Ishikawa (cell line): ENCODE results near the gene RNF213.

Experiments used
- CEBPB ChIP-seq: IDR thresholded peaks from 2 replicates; pipeline ENCODE4 v1.6.1; 2012
- CREB1 ChIP-seq: IDR thresholded peaks from 2 replicates; pipeline ENCODE4 v1.6.1; 2012; ENCODE audit warnings: low read depth
- EGR1 ChIP-seq: IDR thresholded peaks from 2 replicates; pipeline ENCODE4 v1.6.1; 2012
- EP300 ChIP-seq: IDR thresholded peaks from 2 replicates; pipeline ENCODE4 v1.6.1; 2012; ENCODE audit warnings: borderline replicate concordance
- FOXM1 ChIP-seq: IDR thresholded peaks from 2 replicates; pipeline ENCODE4 v1.6.1; 2012; ENCODE audit warnings: low read depth, borderline replicate concordance
- NFIC ChIP-seq: IDR thresholded peaks from 2 replicates; pipeline ENCODE4 v1.6.1; 2012
- RAD21 ChIP-seq: IDR thresholded peaks from 2 replicates; pipeline ENCODE4 v1.6.1; 2012; ENCODE audit warnings: low read depth
- TAF1 ChIP-seq: IDR thresholded peaks from 2 replicates; pipeline ENCODE4 v1.6.1; 2012; ENCODE audit warnings: low read depth, mild to moderate bottlenecking
- TCF12 ChIP-seq: IDR thresholded peaks from 2 replicates; pipeline ENCODE4 v1.6.1; 2012; ENCODE audit warnings: low read depth
- TEAD4 ChIP-seq: IDR thresholded peaks from 2 replicates; pipeline ENCODE4 v1.6.1; 2012
- YY1 ChIP-seq: IDR thresholded peaks from 2 replicates; pipeline ENCODE4 v1.6.1; 2012; ENCODE audit warnings: low read depth
- ZBTB7A ChIP-seq: IDR thresholded peaks from 2 replicates; pipeline ENCODE4 v1.6.1; 2012; ENCODE audit warnings: low read depth
- TF ChIP-seq, protein P1 (sequence below): IDR thresholded peaks from 2 replicates; pipeline ENCODE4 v1.6.1; 2012
- TF ChIP-seq, protein P2 (sequence below): IDR thresholded peaks from 2 replicates; pipeline ENCODE4 v1.6.1; 2012; ENCODE audit warnings: low read depth, mild to moderate bottlenecking
- TF ChIP-seq, protein P3 (sequence below): IDR thresholded peaks from 2 replicates; pipeline ENCODE4 v1.6.1; 2012

RNF213 gene

DNA sequence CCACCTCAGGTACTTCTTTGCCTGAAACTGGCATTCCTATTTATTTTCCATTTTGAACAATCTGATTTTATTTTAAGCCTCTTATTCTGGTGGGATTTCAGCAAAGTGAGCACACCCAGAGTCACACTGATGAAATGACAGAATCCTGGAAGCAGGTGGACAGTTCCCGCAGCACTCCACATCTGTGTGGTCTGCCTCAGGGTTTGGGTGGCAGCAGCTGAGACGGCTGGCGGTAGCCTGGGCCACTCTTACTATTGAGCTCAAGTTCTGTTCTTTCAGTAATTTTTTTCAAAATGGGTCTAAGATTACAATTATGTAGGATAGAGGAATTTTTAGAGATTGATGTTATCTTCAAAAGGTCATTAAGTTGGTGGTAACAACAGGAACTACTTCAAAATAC, 121.8 kb downstream of the RNF213 start:
- no peak for TF ChIP-seq CREB1
- no peak for TF ChIP-seq YY1
- no peak for TF ChIP-seq CEBPB
- TF ChIP-seq, protein P1, sequence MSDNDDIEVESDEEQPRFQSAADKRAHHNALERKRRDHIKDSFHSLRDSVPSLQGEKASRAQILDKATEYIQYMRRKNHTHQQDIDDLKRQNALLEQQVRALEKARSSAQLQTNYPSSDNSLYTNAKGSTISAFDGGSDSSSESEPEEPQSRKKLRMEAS: no peak
- TF ChIP-seq ZBTB7A: no peak
- TF ChIP-seq, protein P2, sequence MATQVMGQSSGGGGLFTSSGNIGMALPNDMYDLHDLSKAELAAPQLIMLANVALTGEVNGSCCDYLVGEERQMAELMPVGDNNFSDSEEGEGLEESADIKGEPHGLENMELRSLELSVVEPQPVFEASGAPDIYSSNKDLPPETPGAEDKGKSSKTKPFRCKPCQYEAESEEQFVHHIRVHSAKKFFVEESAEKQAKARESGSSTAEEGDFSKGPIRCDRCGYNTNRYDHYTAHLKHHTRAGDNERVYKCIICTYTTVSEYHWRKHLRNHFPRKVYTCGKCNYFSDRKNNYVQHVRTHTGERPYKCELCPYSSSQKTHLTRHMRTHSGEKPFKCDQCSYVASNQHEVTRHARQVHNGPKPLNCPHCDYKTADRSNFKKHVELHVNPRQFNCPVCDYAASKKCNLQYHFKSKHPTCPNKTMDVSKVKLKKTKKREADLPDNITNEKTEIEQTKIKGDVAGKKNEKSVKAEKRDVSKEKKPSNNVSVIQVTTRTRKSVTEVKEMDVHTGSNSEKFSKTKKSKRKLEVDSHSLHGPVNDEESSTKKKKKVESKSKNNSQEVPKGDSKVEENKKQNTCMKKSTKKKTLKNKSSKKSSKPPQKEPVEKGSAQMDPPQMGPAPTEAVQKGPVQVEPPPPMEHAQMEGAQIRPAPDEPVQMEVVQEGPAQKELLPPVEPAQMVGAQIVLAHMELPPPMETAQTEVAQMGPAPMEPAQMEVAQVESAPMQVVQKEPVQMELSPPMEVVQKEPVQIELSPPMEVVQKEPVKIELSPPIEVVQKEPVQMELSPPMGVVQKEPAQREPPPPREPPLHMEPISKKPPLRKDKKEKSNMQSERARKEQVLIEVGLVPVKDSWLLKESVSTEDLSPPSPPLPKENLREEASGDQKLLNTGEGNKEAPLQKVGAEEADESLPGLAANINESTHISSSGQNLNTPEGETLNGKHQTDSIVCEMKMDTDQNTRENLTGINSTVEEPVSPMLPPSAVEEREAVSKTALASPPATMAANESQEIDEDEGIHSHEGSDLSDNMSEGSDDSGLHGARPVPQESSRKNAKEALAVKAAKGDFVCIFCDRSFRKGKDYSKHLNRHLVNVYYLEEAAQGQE: no peak

DNA sequence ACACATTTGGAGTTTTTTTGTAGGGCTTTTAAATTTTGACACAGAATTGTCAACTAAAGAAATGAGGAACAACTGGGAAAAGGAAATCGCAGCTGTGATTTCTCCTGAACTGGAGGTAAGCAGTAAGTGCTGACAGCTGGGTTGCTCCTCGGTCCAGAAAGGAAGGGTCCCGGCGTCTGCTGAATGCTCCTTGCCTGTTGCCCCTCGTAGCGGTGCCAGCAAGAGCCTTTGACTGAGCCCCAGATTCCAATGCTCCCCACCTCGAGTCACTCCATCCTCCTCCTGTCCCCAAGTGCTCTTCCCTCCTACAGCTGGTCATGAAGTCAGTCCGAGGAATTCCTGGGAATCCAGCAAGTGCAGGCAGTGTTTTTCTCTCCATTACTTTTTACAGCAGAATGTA, 122.3 kb downstream of the RNF213 start:
- TF ChIP-seq, protein P3, sequence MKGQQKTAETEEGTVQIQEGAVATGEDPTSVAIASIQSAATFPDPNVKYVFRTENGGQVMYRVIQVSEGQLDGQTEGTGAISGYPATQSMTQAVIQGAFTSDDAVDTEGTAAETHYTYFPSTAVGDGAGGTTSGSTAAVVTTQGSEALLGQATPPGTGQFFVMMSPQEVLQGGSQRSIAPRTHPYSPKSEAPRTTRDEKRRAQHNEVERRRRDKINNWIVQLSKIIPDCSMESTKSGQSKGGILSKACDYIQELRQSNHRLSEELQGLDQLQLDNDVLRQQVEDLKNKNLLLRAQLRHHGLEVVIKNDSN: no peak

DNA sequence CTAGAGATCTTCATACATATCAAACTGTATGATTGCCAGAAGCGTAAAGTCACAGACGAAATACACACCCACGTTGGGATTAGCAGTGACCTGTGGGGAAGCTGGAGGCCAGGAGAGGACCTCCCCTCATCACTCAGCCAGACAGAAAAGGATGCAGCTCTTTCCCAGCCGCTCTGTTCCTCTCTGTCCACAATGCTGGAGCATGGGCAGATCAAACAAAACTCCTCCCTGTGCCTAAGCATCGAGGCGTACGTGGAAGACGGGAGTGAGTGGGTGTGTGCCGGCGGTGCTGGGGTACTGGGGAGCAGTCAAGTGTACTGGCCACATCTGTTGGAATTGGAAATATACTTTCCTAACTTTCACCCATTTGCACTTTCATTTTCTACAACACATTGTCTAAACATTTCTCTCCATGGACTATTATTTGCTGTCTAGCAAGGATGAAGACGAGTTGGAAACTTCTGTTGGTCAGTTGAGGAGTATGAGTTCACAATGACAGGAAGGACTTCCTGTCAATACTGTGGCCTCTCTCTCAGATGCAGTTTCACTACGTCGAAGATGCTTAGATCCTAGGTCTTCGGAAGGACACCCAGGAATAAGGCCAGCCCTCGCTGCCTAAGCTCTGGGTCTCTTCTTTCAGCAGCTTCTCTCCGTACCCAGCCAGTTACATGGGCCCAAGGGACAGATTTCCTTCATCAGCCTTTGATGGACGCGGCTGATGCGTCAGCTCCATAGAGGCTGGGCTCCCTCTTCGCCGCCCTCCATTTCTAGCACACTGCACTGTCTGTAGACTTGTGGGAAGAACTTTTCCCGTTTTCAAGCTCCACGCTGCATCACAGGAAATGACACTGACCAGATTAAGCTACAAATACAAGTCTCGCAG, 123.7 kb downstream of the RNF213 start:
- no peak for TF ChIP-seq CREB1
- TF ChIP-seq TAF1: no peak
- TF ChIP-seq, protein P1: no peak
- no peak for TF ChIP-seq TCF12
- TF ChIP-seq FOXM1: no peak

DNA sequence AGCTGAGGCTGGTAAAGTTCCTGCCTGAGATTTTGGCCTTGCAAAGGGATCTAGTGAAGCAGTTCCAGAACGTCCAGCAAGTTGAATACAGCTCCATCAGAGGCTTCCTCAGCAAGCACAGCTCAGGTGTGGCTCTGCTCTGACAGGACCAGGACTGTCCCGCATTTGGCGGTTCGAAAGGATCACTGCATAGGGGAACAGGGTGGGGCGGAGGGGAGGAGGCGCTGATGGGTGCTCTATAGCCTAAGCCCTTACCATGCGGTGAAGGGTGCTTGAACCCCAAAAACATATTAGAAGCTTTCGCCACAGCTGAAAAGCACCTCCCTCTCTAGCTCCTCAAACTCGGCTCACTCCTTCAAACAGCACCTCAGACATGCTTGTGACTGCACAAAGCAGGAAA, 124.4 kb downstream of the RNF213 start:
- no peak for TF ChIP-seq YY1
- no peak for TF ChIP-seq NFIC
- TF ChIP-seq EP300: no peak
- TF ChIP-seq TEAD4: no peak
- no peak for TF ChIP-seq CEBPB
- no peak for TF ChIP-seq EGR1

DNA sequence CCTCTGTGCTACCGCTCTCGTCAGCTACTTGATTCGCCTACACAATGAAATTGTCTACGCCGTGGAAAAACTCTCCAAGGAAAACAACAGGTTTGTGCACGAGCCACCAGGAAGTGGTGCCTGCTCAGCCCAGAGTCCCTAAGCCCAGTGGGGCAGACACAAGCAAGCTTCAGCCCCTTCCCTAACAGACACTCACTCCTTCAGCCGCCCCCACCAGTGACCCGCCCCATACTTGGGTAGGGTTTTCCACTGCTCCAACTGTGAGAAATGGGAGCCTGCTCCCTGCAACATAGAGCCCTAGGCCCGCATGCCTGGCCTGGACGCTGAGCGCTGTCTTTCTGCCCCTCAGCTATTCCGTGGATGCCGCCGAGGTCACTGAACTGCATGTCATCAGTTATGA, 125.7 kb downstream of the RNF213 start:
- TF ChIP-seq, protein P3: no peak
- no peak for TF ChIP-seq TEAD4
- TF ChIP-seq TAF1: no peak
- TF ChIP-seq, protein P1: no peak
- TF ChIP-seq CEBPB: no peak
- TF ChIP-seq YY1: no peak
- no peak for TF ChIP-seq NFIC
- TF ChIP-seq ZBTB7A: no peak
- no peak for TF ChIP-seq RAD21
- no peak for TF ChIP-seq TCF12
- TF ChIP-seq, protein P2: no peak

DNA sequence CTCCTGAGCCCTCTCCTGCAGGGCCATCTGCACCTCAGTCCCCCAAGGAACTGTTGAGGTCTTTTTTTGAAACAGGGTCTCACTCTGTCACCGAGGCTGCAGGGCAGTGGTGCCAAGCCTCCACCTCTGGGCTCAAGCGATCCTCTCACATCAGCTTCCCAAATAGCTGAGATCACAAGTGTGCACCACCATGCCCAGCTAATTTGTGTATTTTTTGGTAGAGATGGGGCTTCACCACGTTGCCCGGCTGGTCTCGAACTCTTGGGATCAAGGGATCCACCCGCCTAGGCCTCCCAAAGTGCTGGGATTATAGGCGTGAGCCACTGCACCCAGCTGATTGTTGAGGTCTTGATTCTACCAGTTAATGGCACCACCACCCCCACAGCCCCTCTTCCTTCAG, 126.4 kb downstream of the RNF213 start:
- no peak for TF ChIP-seq TEAD4
- TF ChIP-seq CEBPB: no peak
- TF ChIP-seq FOXM1: no peak
- TF ChIP-seq YY1: no peak
- TF ChIP-seq NFIC: no peak
- no peak for TF ChIP-seq EGR1
- TF ChIP-seq CREB1: no peak
- TF ChIP-seq ZBTB7A: no peak

DNA sequence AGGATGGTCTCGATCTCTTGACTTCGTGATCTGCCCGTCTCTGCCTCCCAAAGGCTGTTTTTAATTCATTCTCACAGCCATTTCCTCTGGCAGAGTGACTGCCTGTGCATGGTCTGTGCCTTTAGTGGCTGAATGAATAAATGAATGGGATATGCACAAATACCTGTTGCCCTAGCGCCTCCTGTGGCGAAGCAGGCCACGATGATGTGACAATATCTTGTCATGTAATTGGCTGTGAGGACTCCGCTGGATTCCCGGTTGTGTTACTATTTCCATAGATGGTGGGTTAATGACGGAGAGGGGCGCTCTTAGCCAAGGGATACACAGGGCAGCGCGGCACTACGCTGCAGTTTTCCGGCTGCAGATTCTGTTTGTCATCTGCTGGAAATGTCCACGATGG, 127.5 kb downstream of the RNF213 start:
- TF ChIP-seq, protein P2: no peak
- TF ChIP-seq ZBTB7A (no peak), EGR1 (no peak), NFIC (no peak), RAD21 (no peak), TAF1 (no peak), YY1 (no peak), FOXM1 (no peak), CREB1 (no peak), CEBPB (no peak), EP300 (no peak), TCF12 (no peak), TEAD4 (no peak)
- TF ChIP-seq, protein P3: no peak
- TF ChIP-seq, protein P1: no peak
